DND-41 (cell line): Measurements from ENCODE around the gene MAMDC2.

Experiments used
- ATAC-seq: fragments of 200-7000 bp; cut with Tn5 transposase; 3 replicates; pipeline ENCODE4 v1.9.1; 2021; ENCODE audit warnings: low read depth; ENCODE audit not compliant: insufficient read depth
- DNase-seq: peaks from one replicate; pipeline ENCODE4 v3.0.0-alpha.2; 2020
- H2AFZ ChIP-seq: 2 replicates; pipeline ENCODE4 v1.6.0; 2012; ENCODE audit warnings: low read depth, low read length
- H3K27ac ChIP-seq: 2 replicates; pipeline ENCODE4 v1.5.1; 2012; ENCODE audit warnings: low read length, inconsistent platforms
- H3K27me3 ChIP-seq: fragments of 200-600 bp; sonication (generic); 2 replicates; pipeline ENCODE4 v1.6.0; 2012; ENCODE audit warnings: low read length, mild to moderate bottlenecking, inconsistent platforms; ENCODE audit not compliant: insufficient read depth, poor library complexity
- H3K36me3 ChIP-seq: 2 replicates; pipeline ENCODE4 v1.5.1; 2012; ENCODE audit warnings: low read length, inconsistent platforms; ENCODE audit not compliant: insufficient read depth
- H3K4me1 ChIP-seq: 2 replicates; pipeline ENCODE4 v1.5.1; 2012; ENCODE audit warnings: mild to moderate bottlenecking, low read length; ENCODE audit not compliant: insufficient read depth
- H3K4me2 ChIP-seq: 2 replicates; pipeline ENCODE4 v1.6.0; 2012; ENCODE audit warnings: mild to moderate bottlenecking, moderate library complexity, low read length, inconsistent platforms; ENCODE audit not compliant: insufficient read depth
- H3K4me3 ChIP-seq, 2 experiments: fragments of 200-600 bp in 1 of 2; shearing (Covaris generic) in 1 of 2; 2 replicates each; pipeline ENCODE4 v1.5.1; 2012 to 2016; ENCODE audit warnings: inconsistent platforms in 2 of 2, low read length in 2 of 2, mild to moderate bottlenecking in 2 of 2, low read depth in 1 of 2, moderate library complexity in 1 of 2
- H3K79me2 ChIP-seq: 2 replicates; pipeline ENCODE4 v1.6.0; 2012; ENCODE audit warnings: low read length, inconsistent platforms; ENCODE audit not compliant: insufficient read depth
- H3K9ac ChIP-seq: 2 replicates; pipeline ENCODE4 v1.6.0; 2012; ENCODE audit warnings: low read depth, mild to moderate bottlenecking, inconsistent platforms, low read length, moderate library complexity
- H3K9me3 ChIP-seq: 2 replicates; pipeline ENCODE4 v1.5.1; 2012; ENCODE audit warnings: low read length, moderate library complexity, mild to moderate bottlenecking, inconsistent platforms; ENCODE audit not compliant: insufficient read depth, severe bottlenecking
- H4K20me1 ChIP-seq: 2 replicates; pipeline ENCODE4 v1.6.0; 2012; ENCODE audit warnings: low read length; ENCODE audit not compliant: insufficient read depth
- CTCF ChIP-seq: IDR thresholded peaks from 2 replicates; pipeline ENCODE4 v1.5.1; 2012; ENCODE audit warnings: borderline replicate concordance, low read length, moderate library complexity, mild to moderate bottlenecking; ENCODE audit not compliant: poor library complexity, severe bottlenecking; ENCODE audit errors: extremely low read depth
- EZH2 ChIP-seq: IDR thresholded peaks from 3 replicates; pipeline ENCODE4 v1.6.1; 2012; ENCODE audit warnings: borderline replicate concordance, low read depth, mild to moderate bottlenecking, moderate library complexity, low read length, inconsistent platforms; ENCODE audit not compliant: severe bottlenecking

The MAMDC2 gene

GRCh38 chr9:70112981-70113380 is 69.3 kb downstream of the MAMDC2 start:
- DNase-seq, result no peak
- Histone ChIP-seq H3K36me3 (no peaks in the 10 kb centered on the region), H3K4me2 (no peak overlapping the region), H3K9me3 (no peaks in the 10 kb centered on the region), H3K79me2 (no peaks in the 10 kb centered on the region), H2AFZ (no peak overlapping the region), H3K9ac (no peak overlapping the region), H3K4me1 (no peaks in the 10 kb centered on the region), H4K20me1 (no peaks in the 10 kb centered on the region), H3K27ac (no peak overlapping the region), H3K27me3 (no peaks in the 10 kb centered on the region), H3K4me3 (no peak overlapping the region)
- TF ChIP-seq CTCF (no peak), EZH2 (no peak)
- ATAC-seq, result no peak

GRCh38 chr9:70113403-70114022 is 69.9 kb downstream of the MAMDC2 start:
- Histone ChIP-seq H3K79me2 (no peaks in the 10 kb centered on the region), H3K27ac (no peak overlapping the region), H3K9me3 (no peaks in the 10 kb centered on the region), H2AFZ (no peak overlapping the region), H4K20me1 (no peaks in the 10 kb centered on the region), H3K4me2 (no peak overlapping the region), H3K27me3 (no peaks in the 10 kb centered on the region), H3K36me3 (no peaks in the 10 kb centered on the region), H3K4me3 (no peak overlapping the region), H3K9ac (no peak overlapping the region), H3K4me1 (no peaks in the 10 kb centered on the region)
- ATAC-seq (peak; percentile 76), DNase-seq (peak; percentile 30)
- TF ChIP-seq EZH2 (no peak), CTCF (peak; percentile 73)

GRCh38 chr9:70114898-70115297 is 71.2 kb downstream of the MAMDC2 start:
- H4K20me1 ChIP-seq, result no peaks in the 10 kb centered on the region
- H3K4me3 ChIP-seq, result no peak overlapping the region
- DNase-seq, result no peak
- H3K4me1 ChIP-seq, result no peaks in the 10 kb centered on the region
- no peaks in the 10 kb centered on the region for H3K27me3 ChIP-seq
- H3K79me2 ChIP-seq, result no peaks in the 10 kb centered on the region
- H3K9ac ChIP-seq, result no peak overlapping the region
- H3K4me2 ChIP-seq, result no peak overlapping the region
- TF ChIP-seq CTCF (no peak), EZH2 (no peak)
- no peaks in the 10 kb centered on the region for H3K36me3 ChIP-seq
- no peak overlapping the region for H2AFZ ChIP-seq
- no peak overlapping the region for H3K27ac ChIP-seq
- no peaks in the 10 kb centered on the region for H3K9me3 ChIP-seq
- no peak for ATAC-seq
